Prostate gland (tissue), 2 donors: Measurements from ENCODE around the gene TFEB. TPM values are rescaled to one million over a fixed set of nuclear protein-coding genes. Genes with fewer than 3 reads are reported as not detected.

Experiments
- DNase-seq: peaks from one replicate; pipeline ENCODE4 v3.0.0-alpha.2; 2019; ENCODE audit warnings: low spot score
- H3K27ac ChIP-seq, 2 donors: fragments of 200-600 bp; sonication (generic); 2 replicates each; pipeline ENCODE4 v1.5.1; 2017 to 2019
- H3K27me3 ChIP-seq: fragments of 200-600 bp; sonication (generic); replicated peaks from 2 replicates; pipeline ENCODE4 v1.5.1; 2019; ENCODE audit not compliant: insufficient read depth
- H3K36me3 ChIP-seq, 2 donors: fragments of 200-600 bp; sonication (generic); 1 replicate in 1 of 2; 2 replicates in 1 of 2; pipeline versions ENCODE4 v1.5.1 to v1.8.1; 2017 to 2019
- H3K4me1 ChIP-seq: fragments of 200-600 bp; sonication (generic); replicated peaks from 2 replicates; pipeline ENCODE4 v1.5.1; 2019
- H3K4me3 ChIP-seq, 2 donors: fragments of 200-600 bp; sonication (generic); 2 replicates each; pipeline ENCODE4 v1.5.1; 2017 to 2019
- H3K9me3 ChIP-seq: fragments of 200-600 bp; sonication (generic); 2 replicates; pipeline ENCODE4 v1.5.1; 2017
- POLR2A ChIP-seq: fragments of 450-650 bp; IDR thresholded peaks from one replicate; pipeline ENCODE4 v1.6.1; 2016; ENCODE audit warnings: antibody characterized with exemption, mild to moderate bottlenecking
- POLR2AphosphoS5 ChIP-seq: sonication (generic); formaldehyde crosslinking; IDR thresholded peaks from one replicate; pipeline ENCODE4 v1.6.1; 2017; ENCODE audit warnings: antibody characterized with exemption
- WGBS: methylation state at CpG from one replicate; pipeline ENCODE4 v1.1.5; 2018; 5-methylcytosine and 5-hydroxymethylcytosine counted together
- intact Hi-C: fragments of 100-400 bp; cut with DNase I; formaldehyde crosslinking; loops from one replicate; pipeline ENCODE4 v1.14.2; 2022
- total RNA-seq, 2 donors: library from RNA; depleted of rRNA; stranded (reverse); fragments of >200 nt; gene quantifications; one replicate each; pipeline ENCODE4 v1.1.0, GENCODE V29; 2016
- TF ChIP-seq, protein P1 (sequence below), 4 experiments: fragments of 200-600 bp in 2 of 4; fragments of 450-650 bp in 2 of 4; sonication (generic) in 2 of 4; IDR thresholded peaks; 1 replicate in 3 of 4; 2 replicates in 1 of 4; pipeline ENCODE4 v1.5.1; 2016 to 2019; ENCODE audit warnings: antibody characterized with exemption in 4 of 4, mild to moderate bottlenecking in 2 of 4, moderate library complexity in 2 of 4

Gene TFEB
- total RNA-seq, 2 donors from 2014 or later, result 28.4 to 31.2 TPM

- H3K36me3 ChIP-seq, result no peaks in the 10 kb centered on the region
- H3K4me3 ChIP-seq, result no peak overlapping the region
- H3K9me3 ChIP-seq, result no peaks in the 10 kb centered on the region
- H3K27ac ChIP-seq, result no peak overlapping the region
- intact Hi-C loops, result no loop called here
- 86% methylated on average over 7 of the region's 7 CpGs for WGBS
- DNase-seq, result no peak
- TF ChIP-seq POLR2A (no peak), POLR2AphosphoS5 (no peak)
- TF ChIP-seq, protein P1, sequence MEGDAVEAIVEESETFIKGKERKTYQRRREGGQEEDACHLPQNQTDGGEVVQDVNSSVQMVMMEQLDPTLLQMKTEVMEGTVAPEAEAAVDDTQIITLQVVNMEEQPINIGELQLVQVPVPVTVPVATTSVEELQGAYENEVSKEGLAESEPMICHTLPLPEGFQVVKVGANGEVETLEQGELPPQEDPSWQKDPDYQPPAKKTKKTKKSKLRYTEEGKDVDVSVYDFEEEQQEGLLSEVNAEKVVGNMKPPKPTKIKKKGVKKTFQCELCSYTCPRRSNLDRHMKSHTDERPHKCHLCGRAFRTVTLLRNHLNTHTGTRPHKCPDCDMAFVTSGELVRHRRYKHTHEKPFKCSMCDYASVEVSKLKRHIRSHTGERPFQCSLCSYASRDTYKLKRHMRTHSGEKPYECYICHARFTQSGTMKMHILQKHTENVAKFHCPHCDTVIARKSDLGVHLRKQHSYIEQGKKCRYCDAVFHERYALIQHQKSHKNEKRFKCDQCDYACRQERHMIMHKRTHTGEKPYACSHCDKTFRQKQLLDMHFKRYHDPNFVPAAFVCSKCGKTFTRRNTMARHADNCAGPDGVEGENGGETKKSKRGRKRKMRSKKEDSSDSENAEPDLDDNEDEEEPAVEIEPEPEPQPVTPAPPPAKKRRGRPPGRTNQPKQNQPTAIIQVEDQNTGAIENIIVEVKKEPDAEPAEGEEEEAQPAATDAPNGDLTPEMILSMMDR (IDR thresholded peaks at IDR 0.05), result no peak
- no peaks in the 10 kb centered on the region for H3K27me3 ChIP-seq
- H3K4me1 ChIP-seq, result no peaks in the 10 kb centered on the region
Measured at GRCh38 chr6:41648070-41648585, 87.3 kb downstream of the TFEB start.

- TF ChIP-seq, protein P1 (IDR thresholded peaks at IDR 0.05), result no peak
- TF ChIP-seq POLR2A (no peak), POLR2AphosphoS5 (no peak)
Measured at GRCh38 chr6:41647061-41647511, 88.3 kb downstream of the TFEB start.

DNA sequence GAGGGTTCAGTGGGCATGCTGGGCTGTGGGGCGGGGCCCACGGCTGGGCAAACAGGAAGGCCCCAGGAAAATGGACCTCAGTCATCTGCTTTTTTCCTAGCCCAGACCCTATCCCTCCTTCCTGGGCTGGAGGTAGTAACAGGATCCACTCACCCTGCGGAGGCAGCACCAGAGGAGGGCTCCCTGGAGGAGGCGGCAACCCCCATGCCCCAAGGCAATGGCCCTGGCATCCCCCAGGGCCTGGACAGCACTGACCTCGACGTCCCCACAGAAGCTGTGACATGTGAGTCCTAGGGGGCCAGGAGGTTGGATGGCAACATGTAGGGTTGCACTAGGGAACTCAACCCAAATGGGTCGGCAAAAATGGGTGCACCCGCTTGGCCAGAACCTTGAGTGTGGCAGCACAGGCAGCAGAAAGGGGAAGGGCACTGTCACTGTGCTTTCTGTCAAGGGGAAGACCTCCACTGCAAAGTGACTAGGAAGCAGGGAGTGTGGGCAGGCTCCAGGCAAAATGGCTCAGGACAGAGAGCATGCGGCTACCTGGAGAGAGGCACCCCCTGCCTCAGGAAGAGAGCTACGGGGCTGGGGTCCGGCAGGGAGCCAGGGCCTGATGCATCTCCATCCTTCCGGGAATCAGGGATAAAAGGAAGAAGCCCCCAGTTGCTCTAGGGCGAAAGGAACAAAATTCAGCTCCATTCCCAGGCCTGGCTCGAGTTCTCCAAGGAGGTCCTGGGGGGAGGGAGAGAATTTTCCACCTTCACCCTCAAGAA is 89.2 kb downstream of the TFEB start:
- Histone ChIP-seq H3K36me3 (no peaks in the 10 kb centered on the region), H3K27ac (no peak overlapping the region), H3K4me3 (no peak overlapping the region), H3K9me3 (no peaks in the 10 kb centered on the region), H3K4me1 (no peaks in the 10 kb centered on the region), H3K27me3 (no peaks in the 10 kb centered on the region)
- intact Hi-C loops, result no loop called here
- TF ChIP-seq POLR2AphosphoS5 (no peak), POLR2A (no peak)
- TF ChIP-seq, protein P1 (IDR thresholded peaks at IDR 0.05), result no peak
- 76% methylated on average over 14 of the region's 14 CpGs for WGBS
- DNase-seq, result no peak

More at GRCh38 chr6:41647061-41647511, 88.3 kb downstream of the TFEB start:
- H3K4me1 ChIP-seq, result no peaks in the 10 kb centered on the region
- no peak for DNase-seq
- H3K27ac ChIP-seq, result no peak overlapping the region
- no peak overlapping the region for H3K4me3 ChIP-seq
- no peaks in the 10 kb centered on the region for H3K9me3 ChIP-seq
- H3K36me3 ChIP-seq, result no peaks in the 10 kb centered on the region
- intact Hi-C loops, result no loop called here
- WGBS, result 84% methylated on average over 9 of the region's 9 CpGs
- H3K27me3 ChIP-seq, result no peaks in the 10 kb centered on the region

DNA sequence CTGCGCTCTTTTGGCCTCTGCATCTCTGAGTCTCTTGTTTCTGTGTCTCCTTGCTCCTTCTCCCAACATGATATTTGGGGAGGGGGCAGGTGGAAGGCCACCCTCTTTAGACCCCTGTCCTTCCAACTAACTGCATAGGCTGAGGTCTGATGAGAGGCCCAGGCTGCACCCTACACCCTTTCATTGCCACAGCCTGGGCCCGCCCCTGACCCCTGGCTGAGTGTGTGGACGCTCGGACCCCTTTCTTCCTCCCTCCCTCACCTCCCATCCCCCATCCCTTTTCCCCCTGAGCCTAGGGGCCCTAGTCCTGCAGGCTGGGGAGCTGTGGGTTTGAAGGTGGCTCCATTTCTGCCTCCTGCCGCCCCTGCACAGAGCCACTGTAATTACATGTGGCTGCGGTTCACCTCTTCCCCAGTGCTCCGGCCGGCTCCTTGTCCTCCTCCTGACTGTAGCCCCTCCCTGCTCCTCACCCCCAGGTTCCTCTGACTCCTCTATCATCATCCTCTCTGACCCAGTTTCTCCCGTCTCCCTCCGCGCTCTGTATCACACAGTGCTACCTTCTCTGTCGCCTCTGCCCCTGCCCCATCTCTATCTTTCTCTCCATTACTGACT is 90.3 kb downstream of the TFEB start:
- H3K27me3 ChIP-seq, result no peaks in the 10 kb centered on the region
- no peak for DNase-seq
- WGBS, result 82% methylated on average over 12 of the region's 12 CpGs
- H3K4me3 ChIP-seq, result no peak overlapping the region
- intact Hi-C loops, result no loop called here
- H3K4me1 ChIP-seq, result no peaks in the 10 kb centered on the region
- H3K27ac ChIP-seq, result no peak overlapping the region
- H3K36me3 ChIP-seq, result no peaks in the 10 kb centered on the region
- no peak for TF ChIP-seq POLR2A
- TF ChIP-seq, protein P1 (IDR thresholded peaks at IDR 0.05), result no peak
- H3K9me3 ChIP-seq, result no peaks in the 10 kb centered on the region
